Astrocyte of the cerebellum (primary cell): ENCODE data around the gene AMFR.

Experiments
- DNase-seq: peaks from one replicate; pipeline ENCODE4 v3.0.0-alpha.2; 2011; ENCODE audit warnings: low read depth
- H3K4me3 ChIP-seq: 2 replicates; pipeline ENCODE4 v1.5.1; 2011; ENCODE audit warnings: mild to moderate bottlenecking, low read depth, low read length, moderate library complexity
- in situ Hi-C: cut with HindIII; loops from 2 replicates; pipeline ENCODE4 v1.10.0; 2017; ENCODE audit warnings: low sequenced_read_pairs
- TF ChIP-seq, protein P1 (sequence below): IDR thresholded peaks from 2 replicates; pipeline ENCODE4 v1.5.1; 2012; ENCODE audit warnings: low read length, low read depth, moderate library complexity, mild to moderate bottlenecking; ENCODE audit errors: missing control alignments

AMFR gene

DNA sequence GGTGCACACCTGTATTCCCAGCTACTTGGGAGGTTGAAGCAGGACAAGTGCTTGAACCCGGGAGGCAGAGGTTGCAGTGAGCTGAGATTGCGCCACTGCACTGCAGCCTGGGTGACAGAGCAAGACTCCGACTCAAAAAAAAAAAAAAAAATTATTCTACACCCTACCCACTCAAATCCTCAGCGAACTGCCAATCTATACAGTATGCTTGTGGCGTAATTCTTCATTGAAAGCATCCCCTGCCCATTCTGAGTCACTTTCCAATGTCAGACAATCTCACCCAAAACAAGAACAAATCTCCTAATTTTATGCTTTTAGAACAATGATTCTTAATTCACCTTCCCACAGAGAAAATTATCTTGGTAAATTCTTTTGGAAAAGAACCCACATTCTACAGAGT lies 12.0 kb downstream of the AMFR start:
- no peak overlapping the region for H3K4me3 ChIP-seq
- TF ChIP-seq, protein P1, sequence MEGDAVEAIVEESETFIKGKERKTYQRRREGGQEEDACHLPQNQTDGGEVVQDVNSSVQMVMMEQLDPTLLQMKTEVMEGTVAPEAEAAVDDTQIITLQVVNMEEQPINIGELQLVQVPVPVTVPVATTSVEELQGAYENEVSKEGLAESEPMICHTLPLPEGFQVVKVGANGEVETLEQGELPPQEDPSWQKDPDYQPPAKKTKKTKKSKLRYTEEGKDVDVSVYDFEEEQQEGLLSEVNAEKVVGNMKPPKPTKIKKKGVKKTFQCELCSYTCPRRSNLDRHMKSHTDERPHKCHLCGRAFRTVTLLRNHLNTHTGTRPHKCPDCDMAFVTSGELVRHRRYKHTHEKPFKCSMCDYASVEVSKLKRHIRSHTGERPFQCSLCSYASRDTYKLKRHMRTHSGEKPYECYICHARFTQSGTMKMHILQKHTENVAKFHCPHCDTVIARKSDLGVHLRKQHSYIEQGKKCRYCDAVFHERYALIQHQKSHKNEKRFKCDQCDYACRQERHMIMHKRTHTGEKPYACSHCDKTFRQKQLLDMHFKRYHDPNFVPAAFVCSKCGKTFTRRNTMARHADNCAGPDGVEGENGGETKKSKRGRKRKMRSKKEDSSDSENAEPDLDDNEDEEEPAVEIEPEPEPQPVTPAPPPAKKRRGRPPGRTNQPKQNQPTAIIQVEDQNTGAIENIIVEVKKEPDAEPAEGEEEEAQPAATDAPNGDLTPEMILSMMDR = no peak
- DNase-seq = no peak
- in situ Hi-C loops = no loop called here

- no peak overlapping the region for H3K4me3 ChIP-seq
- in situ Hi-C loops = no loop called here
- DNase-seq = no peak
- TF ChIP-seq, protein P1 = no peak
Observed at GRCh38 chr16:56411624-56412023, 13.7 kb downstream of the AMFR start.

GRCh38 chr16:56411123-56411522 lies 14.2 kb downstream of the AMFR start:
- no peak overlapping the region for H3K4me3 ChIP-seq
- in situ Hi-C loops = no loop called here
- TF ChIP-seq, protein P1 = no peak
- no peak for DNase-seq

DNA sequence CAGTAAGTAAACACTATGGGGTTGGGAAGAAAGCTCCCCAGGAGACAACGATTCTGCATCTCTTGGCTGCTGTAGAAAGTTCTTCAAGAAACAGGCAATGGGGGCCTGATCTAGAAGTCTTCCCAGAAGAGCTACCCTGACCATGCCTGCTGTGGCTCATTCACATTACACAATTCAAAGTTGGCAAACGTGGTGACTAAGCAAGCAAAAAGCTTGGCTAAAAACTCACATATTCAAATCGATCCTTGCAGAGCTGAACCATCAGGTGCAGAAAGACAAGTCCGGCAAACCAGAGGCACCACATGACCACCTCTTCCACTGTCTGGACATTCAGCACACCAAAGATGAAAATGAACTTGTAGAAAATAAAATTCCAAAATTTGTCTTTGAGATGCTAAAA lies 16.1 kb downstream of the AMFR start:
- no peak overlapping the region for H3K4me3 ChIP-seq
- in situ Hi-C loops = no loop called here
- TF ChIP-seq, protein P1 = no peak
- no peak for DNase-seq

DNA sequence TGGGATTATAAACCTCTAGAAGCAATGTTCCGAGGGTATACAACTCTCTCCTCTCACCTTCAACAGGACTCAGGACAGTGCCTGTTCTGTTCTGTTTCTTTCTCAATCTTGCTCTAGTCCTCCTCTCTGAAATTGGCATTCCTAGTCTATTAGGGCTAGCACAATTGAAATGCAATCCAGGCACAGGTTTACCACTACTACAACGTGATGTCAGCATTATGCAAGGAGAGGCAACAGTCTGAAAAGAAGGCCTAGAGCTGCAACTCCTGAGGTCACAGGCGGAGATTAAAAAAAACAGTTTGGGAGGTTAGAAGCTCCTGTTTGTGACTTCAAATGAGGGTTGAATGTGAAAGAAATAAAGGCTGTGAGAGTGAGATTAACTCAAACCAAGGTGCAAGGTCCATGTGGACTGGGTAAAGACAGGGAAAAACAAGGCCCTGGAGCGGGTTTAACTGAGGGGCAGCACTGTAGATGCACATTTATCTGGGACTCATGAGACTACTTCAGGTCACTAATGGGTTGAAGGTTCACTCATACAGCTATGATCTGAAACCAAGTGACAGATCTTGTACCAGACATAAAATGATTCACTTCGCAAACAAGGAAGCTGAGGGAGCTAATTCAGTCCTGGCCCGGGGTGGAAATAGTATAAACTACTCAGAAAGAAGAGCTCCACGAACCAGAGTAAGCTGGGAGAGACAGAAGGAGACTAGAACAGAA lies 16.8 kb downstream of the AMFR start:
- H3K4me3 ChIP-seq = no peak overlapping the region
- in situ Hi-C loops = no loop called here
- TF ChIP-seq, protein P1 = no peak
- no peak for DNase-seq

DNA sequence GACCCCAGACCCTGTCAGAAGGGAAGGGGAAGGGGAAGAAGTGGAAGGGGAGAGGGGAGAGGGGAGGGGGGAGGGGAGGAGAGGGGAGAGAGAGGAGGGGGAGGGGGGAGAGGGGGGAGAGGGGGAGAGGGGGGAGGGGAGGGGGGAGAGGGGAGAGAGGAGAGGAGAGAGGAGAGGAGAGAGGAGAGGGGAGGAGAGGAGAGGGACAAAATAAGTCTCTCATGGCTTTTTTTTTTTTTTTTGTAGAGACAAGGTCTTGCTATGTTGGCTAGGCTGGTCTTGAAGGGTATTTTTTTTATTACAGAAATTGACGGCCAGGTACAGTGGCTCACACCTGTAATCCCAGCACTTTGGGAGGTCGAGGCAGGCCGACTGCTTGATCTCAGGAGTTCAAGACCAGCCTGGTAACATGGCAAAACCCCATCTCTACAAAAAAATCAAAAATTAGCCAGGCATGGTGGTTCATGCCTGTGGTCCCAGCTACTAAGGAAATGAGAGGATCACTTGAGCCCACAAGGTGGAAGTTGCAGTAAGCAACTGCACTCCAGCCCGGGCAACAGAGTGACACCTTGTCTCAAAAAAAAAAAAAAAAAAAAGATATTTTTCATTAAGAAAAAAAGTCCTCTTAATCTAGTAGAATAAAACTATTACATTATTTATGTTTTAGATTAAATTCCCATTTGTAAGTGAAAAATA lies 19.2 kb downstream of the AMFR start:
- no peak for DNase-seq
- in situ Hi-C loops = no loop called here
- TF ChIP-seq, protein P1 = no peak
- H3K4me3 ChIP-seq = no peak overlapping the region
